Measurements from ENCODE around the gene DOCK6. TPM values are rescaled to one million over a fixed set of nuclear protein-coding genes. Genes with fewer than 3 reads are reported as not detected.

Gene DOCK6
- total RNA-seq, 1 experiment from 2014 or later = 82.4 TPM

DNA sequence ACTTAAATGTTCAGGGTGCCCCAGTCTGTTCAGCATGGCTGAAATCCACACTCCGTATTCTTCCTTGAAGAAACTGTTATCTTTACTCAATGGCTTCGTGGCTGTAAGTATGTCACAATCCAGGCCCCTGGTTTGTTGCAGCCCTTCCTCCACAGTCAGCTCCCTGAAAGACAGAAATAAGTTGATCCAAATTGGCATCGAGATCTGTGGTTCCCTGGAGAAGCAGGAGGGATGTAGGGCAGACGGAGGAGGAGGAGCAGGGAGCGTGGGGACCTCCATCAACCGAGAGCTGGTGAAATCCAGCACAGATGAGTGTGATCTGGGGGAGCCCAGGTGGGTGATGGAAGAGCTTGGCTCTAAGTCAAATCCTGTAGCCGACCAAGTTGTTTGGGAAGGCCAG is 33.9 kb upstream of the DOCK6 start:
- no peaks in the 10 kb centered on the region for H3K27me3 ChIP-seq (ENCODE audit: insufficient read depth, low read length)
- intact Hi-C loops (cut with micrococcal nuclease) = no loop called here
- no peak for DNase-seq (ENCODE audit: low read depth, low spot score)

More for the DNA sequence above, 33.9 kb upstream of the DOCK6 start:
- H3K79me2 ChIP-seq (ENCODE audit: insufficient read depth, low read length) = no peaks in the 10 kb centered on the region
- no peaks in the 10 kb centered on the region for H3K36me3 ChIP-seq (ENCODE audit: control insufficient read depth in 1 of 2, insufficient read depth in 2 of 2, low read length in 2 of 2)
- CTCF ChIA-PET = interaction anchor here (1.4 to 2.6 kb wide), 3 partner anchors 12 to 145 kb away, joined by 3 to 10 read pairs (median 3); no protein-coding TSS in a partner anchor
- no peaks in the 10 kb centered on the region for H4K20me1 ChIP-seq (ENCODE audit: insufficient read depth)
- no peak overlapping the region for H3K9ac ChIP-seq (ENCODE audit: low read length)
- BruUV-seq (replicated peaks) = no TSS peak
- TF ChIP-seq YY1 (IDR thresholded peaks at IDR 0.05; ENCODE audit: extremely low read depth, insufficient replicate concordance, low read depth, low read length) (no peak), FOSL1 (IDR thresholded peaks at IDR 0.05; ENCODE audit: low read depth) (no peak), SRF (IDR thresholded peaks at IDR 0.05; ENCODE audit: low read depth) (no peak), EGR1 (IDR thresholded peaks at IDR 0.05; ENCODE audit: low read depth) (no peak), JUND (IDR thresholded peaks at IDR 0.05) (no peak), ATF3 (IDR thresholded peaks at IDR 0.05) (no peak), EZH2 (IDR thresholded peaks at IDR 0.05) (no peak), CEBPB (IDR thresholded peaks at IDR 0.05; ENCODE audit: low read depth) (no peak), ZNF274 (IDR thresholded peaks at IDR 0.05; ENCODE audit: low read depth, low read length) (no peak)
- TF ChIP-seq, protein P1, sequence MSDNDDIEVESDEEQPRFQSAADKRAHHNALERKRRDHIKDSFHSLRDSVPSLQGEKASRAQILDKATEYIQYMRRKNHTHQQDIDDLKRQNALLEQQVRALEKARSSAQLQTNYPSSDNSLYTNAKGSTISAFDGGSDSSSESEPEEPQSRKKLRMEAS (IDR thresholded peaks at IDR 0.05) = no peak
- TF ChIP-seq, protein P2, sequence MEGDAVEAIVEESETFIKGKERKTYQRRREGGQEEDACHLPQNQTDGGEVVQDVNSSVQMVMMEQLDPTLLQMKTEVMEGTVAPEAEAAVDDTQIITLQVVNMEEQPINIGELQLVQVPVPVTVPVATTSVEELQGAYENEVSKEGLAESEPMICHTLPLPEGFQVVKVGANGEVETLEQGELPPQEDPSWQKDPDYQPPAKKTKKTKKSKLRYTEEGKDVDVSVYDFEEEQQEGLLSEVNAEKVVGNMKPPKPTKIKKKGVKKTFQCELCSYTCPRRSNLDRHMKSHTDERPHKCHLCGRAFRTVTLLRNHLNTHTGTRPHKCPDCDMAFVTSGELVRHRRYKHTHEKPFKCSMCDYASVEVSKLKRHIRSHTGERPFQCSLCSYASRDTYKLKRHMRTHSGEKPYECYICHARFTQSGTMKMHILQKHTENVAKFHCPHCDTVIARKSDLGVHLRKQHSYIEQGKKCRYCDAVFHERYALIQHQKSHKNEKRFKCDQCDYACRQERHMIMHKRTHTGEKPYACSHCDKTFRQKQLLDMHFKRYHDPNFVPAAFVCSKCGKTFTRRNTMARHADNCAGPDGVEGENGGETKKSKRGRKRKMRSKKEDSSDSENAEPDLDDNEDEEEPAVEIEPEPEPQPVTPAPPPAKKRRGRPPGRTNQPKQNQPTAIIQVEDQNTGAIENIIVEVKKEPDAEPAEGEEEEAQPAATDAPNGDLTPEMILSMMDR (IDR thresholded peaks at IDR 0.05 in 2 of 3, conservative IDR thresholded peaks at IDR 0.05 in 1 of 3; ENCODE audit: borderline replicate concordance in 1 of 3, insufficient read depth in 1 of 3, low read depth in 2 of 3, low read length in 2 of 3) = no peak; a peak in 1 of 6 replicates
- H2AFZ ChIP-seq (ENCODE audit: low read depth, low read length, poor library complexity, severe bottlenecking) = peak overlapping the region; percentile 23
- peaks cover 18 to 30% of the 10 kb centered on the region in 2 experiments for H3K4me1 ChIP-seq (ENCODE audit: control insufficient read depth in 1 of 2, insufficient read depth in 2 of 2, low read length in 2 of 2)
- no peak for ATAC-seq
- no peak overlapping the region for H3K27ac ChIP-seq (ENCODE audit: low read depth, low read length)
- H3K9me2 ChIP-seq (ENCODE audit: insufficient read depth) = no peaks in the 10 kb centered on the region
- no peaks in the 10 kb centered on the region for H3K9me3 ChIP-seq (ENCODE audit: control insufficient read depth in 1 of 2, insufficient read depth in 1 of 2, low read depth in 1 of 2, low read length in 2 of 2)
- POLR2A ChIA-PET = interaction anchor here (1.6 kb wide), 1 partner anchor 85 kb away, joined by 3 read pairs; no protein-coding TSS in a partner anchor
- RAD21 ChIA-PET (ENCODE audit: low non-redundant PET in 1 of 2, low total read pairs in 2 of 2, uncharacterized antibody in 2 of 2, unreplicated experiment in 2 of 2) = no interaction called here
- H3K4me2 ChIP-seq (ENCODE audit: low read length) = no peak overlapping the region
- no peak overlapping the region for H3K4me3 ChIP-seq (replicated peaks in 1 of 2; ENCODE audit: low read depth in 1 of 2, low read length in 2 of 2)
